HG02623 (cell line): ENCODE data around the gene SPATA45.
"Not testable (repeated sequence)": the region's sequence is repeated elsewhere in the genome, so short reads cannot be mapped to it uniquely, and the experiment has no call there.

Source experiments
- ATAC-seq: cut with Tn5 transposase; IDR thresholded peaks from one replicate; pipeline ENCODE4 v1.9.1; 2021; ENCODE audit warnings: moderate library complexity; ENCODE audit not compliant: unreplicated experiment

The SPATA45 gene

DNA sequence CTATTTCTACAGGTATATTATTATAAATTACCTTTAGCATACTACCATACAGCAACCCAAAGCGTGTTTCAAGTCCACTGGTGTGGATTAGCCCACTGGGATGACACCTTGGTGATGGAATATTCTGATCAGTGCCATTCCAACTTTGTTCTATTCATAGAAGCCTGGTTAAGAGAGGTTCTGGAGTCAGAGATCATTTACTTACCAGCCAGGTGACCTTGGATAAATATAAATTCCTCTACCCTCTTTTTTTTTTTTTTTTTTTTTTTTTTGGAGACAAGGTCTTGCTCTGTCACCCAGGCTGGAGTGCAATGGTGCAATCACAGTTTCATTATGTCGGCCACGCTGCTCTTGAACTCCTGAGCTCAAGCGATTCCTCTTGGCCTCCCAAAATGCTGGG is at the start of gene SPATA45:
TSS of gene SPATA45 (minus strand) at position 101 of the 400 bp plus-strand sequence. CDS start 11,500 bp downstream, outside the sequence.
- no peak for ATAC-seq

DNA sequence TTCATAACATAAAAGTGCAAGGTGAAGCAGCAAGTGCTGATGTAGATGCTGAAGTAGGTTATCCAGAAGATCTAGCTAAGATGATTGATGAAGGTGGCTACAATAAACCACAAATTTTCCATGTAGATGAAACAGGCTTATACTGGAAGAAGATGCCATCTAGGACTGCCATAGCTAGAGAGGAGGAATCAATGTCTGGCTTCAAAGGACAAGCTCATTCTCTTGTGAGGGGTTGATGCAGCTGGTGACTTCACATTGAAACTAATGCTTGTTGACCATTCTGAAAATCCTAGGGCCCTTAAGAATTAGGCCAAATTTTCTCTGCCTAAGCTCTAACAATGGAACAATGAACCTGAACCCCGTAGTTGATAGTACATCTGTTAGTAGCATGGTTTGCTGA is 44.7 kb upstream of the SPATA45 start:
- ATAC-seq: no peak

DNA sequence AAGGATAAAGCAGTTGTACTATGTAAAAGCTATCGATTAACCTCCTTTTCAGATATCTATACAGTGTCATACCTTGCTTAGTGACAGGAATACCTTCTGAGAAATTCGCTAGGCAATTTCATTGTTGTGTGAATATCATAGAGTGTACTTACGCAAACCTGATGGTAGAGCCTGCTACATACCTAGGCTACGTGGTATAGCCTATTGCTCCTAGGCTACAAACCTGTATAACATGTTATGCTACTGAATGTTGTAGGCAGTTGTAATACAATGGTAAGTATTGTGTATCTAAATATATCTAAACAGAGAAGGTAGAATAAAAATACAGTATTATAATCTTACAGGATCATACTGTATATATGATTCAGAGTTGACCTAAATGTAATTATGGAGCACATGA is 37.1 kb upstream of the SPATA45 start:
- no peak for ATAC-seq

DNA sequence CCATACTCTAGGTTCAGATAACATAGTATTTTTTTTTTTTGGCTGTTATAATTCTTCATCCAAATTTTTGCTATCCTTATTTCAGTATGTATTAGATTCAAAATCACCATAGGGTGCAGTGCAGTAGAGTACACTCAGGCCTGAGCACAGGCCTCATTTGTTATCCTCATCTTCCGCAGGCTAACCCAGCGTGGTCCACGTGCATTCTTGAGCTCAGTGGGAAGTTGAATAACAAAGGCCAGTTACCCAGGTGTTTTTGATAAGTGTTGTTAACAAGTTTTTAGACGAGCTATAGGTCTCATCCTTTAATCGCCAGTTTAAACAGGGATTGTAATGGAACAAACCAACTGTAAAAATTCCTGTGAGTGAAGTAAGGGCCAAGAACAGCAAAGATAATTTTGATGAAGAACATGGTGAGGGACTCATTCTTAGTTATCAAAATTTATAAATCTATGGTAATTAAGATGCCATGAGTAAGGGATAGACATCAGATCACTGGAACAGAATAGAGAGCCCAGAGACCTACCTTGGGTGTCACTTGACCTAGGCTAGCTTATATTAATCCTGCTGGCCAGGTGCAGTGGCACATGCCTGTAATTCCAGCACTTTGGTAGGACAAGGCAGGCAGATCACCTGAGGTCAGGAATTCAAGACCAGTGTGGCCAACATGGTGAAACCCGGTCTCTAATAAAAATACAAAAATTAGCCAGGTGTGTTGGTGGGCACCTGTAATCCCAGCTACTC is 32.7 kb upstream of the SPATA45 start:
- no peak for ATAC-seq

DNA sequence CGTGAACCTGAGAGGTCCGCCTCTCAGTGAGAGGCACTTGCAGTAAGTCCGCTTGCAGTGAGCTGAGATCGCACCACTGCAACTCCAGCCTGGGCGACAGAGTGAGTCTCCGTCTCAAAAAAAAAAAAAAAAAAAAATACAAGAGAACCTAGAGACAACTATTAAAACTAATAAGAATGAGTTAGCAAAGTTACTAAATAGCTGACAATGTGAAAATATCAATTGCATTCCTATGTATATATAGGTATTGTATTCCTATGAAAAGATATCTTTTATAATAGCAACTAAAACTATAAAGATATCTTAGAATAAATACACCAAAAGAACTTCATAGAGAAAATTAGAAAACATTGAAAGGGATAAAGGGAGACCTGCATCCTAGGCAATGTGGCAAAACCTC is 31.0 kb upstream of the SPATA45 start:
- no peak for ATAC-seq

DNA sequence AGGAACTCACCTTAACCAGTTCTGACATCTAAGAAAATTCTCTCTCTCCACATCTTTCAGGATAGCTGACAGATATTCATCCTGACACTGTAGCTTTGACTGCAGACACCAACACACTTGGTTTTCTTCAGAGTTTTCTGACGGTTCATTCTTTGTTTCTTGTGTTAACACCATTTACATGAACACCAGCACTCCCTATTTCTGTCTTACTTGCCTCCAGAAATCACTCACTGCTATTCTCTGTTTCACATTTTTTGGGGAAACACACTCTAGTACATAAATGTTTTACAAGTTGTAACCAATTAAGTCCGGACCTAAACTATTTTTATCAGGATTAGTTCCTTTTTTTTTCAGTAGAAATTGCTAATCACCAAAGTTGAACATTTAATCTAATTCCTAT is 26.1 kb upstream of the SPATA45 start:
- ATAC-seq: peak; percentile 56

DNA sequence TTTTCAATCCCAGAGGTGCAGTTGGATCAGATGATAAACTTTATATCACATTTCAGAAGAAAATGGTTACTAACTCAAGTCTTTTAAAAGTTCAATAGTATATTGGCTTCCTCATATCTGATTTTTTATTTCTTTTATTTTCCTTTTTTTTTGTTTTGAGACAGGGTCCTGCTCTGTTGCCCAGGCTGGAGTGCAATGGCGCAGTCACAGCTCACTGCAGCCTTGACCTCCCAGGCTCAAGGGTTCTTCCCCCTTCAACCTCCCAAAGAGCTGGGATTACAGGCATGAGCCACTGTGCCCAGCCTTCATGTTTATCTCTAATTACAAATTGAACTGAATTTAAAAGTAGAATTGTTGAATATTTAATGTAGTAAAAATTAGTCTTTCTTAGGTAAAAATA is 24.5 kb upstream of the SPATA45 start:
- ATAC-seq: no peak

DNA sequence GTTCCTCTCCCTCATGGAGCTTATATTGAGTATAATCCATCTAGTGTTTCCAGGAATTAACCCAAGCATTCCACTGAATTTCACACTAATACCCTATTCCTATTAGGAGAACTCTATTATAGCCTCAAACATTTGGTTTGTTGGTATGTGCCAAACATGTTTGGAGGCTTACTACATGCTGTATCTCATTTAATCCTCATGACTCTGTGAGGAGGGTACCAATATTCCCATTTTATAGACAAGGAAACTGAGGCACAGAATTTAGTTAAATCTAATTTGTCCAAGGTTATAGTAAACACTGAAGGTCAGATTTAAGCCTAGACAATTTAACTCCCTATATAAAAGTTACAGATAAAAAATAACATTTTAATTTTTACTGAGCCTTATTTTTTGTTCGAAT is 19.7 kb upstream of the SPATA45 start:
- ATAC-seq: no peak

DNA sequence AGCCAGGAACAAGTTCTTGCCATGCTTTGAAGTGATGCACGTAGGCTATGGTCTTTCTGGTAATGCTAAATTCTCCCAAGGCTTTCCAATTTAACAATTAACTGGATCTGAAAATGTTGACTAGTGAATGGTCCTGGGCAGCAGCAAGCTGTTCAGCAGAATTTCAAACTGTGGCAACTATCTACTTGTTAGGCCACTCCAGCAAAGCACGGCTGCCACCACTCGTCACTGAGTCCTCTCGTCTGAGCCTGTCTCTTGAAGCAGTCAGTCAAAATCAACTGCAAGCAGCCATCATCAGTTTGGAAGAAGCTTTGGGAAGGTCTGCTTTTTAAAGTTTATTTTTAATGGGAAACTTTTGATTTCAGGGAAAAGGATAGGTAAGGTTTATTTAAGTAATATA is 16.8 kb upstream of the SPATA45 start:
- no peak for ATAC-seq

DNA sequence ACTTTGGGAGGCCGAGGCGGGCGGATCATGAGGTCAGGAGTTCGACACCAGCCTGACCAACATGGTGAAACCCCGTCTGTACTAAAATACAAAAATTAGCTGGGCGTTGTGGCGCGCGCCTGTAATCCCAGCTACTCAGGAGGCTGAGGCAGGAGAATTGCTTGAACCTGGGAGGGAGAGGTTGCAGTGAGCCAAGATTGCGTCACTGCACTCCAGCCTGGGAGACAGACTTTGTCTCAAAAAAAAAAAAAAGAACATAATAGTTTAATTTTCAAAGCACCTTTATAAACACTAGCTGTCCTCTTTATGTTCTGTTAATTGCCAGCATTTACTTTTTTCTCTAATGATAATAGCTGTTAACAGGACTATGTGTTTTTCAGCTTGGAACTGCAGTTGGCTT is 15.9 kb upstream of the SPATA45 start:
- not testable (repeated sequence) for ATAC-seq

DNA sequence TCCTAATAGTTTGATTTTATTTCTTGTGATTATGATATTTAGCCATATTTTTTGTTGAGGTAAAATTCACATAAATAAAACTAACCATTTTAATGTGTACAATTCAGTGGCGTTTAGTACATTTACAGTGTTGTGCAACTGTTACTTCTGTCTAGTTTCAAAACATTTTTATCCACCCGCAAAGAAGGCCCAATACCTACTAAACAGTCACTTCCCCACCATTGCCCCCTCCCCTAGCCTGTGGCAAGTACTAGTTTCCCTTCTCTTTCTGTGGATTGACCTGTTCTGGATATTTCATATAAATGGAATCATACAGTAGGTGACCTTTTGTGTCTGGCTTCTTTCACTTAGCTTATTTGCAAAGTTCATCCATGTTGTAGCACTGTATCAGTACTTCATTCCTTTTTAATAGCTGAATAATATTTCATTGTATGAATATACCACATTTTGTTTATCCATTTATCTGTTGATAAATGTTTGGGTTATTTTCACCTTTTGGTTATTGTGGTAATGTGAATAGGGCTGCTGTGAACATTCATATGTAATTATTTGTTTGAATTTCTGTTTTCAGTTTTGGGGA is 14.8 kb upstream of the SPATA45 start:
- ATAC-seq: no peak

DNA sequence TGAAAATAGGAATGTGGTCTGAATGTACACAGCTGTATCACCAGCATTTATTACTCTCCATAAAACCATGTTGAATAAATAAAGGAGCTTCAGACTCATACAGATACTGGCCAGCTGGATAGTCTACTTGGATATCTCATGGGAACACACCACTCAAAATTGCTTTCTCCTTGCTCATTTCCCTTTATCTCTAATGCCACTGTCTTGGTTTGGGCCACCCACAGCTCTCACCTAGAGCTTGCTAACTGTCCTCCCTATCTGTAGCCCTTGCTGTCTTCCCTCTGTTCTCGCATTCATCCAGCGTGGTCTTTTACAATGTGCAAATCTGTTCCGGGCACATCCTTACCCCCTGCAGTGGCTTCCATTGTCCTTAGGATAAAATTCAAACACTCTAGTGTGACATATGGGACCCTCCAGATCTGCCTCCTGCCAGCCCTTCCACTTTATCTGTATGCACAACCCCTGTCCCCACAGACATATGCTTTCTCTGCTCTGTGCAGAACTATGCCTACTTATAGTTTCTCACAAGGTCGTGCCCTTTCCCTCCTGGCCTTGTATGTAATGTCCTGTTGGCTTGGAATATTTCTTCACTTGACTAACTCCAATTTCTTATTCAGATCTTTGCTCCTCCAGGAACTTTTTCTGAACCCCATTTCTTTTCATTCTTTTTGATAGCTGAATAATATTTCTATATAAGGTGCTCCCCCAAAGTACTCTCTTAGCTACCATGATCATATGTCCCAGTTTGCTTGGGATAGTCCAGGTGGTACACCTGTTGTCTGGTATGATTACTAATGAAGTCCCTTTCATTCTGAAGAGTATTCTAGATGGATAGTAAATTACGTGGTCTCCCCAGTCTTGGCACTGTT is 13.5 kb upstream of the SPATA45 start:
- no peak for ATAC-seq

DNA sequence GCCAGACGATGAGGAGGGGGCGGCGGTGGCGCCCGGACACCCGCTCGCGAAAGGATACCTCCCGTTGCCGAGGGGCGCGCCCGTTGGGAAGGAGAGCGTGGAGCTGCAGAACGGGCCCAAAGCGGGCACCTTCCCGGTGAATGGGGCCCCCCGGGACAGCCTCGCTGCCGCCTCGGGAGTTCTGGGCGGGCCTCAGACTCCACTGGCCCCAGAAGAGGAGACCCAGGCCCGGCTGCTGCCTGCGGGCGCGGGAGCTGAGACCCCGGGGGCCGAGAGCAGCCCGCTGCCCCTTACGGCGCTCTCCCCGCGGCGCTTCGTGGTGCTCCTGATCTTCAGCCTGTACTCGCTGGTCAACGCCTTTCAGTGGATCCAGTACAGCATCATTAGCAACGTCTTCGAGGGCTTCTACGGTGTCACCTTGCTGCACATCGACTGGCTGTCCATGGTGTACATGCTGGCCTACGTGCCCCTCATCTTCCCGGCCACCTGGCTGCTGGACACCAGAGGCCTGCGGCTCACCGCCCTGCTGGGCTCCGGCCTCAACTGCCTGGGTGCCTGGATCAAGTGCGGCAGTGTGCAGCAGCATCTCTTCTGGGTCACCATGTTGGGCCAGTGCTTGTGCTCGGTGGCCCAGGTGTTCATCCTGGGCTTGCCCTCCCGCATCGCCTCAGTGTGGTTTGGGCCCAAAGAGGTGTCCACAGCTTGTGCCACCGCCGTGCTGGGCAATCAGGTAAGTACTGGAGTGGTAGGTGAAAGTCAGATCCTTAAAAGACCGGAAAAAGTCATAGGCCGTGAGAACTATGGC is 11.2 kb upstream of the SPATA45 start:
- peak; percentile 18 for ATAC-seq

DNA sequence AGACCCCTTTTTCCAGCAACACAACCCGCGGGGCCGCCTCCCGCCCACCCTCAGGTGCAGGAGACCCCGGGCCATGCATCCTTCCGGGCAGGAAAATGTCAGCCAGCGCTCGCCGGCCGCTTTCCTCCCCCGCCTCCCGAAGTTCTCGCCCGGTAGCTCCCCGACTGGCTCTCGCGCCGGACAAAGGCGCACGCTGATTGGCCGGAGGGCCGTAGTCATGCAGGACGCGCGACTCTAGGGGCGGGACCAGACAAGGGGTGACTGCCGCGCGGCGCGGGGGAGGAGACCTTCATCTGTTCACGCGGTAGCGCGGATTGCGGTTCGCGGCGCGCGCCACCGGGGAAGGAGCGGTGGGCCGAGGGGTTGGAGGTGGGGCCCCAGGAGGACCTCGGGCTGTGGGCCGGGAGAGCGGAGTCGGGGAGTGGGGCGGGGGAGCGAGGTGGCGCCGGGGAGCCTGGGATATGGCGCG is 10.6 kb upstream of the SPATA45 start, which contains the start of gene FLVCR1:
TSS of gene FLVCR1 (plus strand) at position 284 of the 469 bp plus-strand sequence. CDS start at position 462, 178 bp downstream.
- peak; percentile 97 for ATAC-seq

DNA sequence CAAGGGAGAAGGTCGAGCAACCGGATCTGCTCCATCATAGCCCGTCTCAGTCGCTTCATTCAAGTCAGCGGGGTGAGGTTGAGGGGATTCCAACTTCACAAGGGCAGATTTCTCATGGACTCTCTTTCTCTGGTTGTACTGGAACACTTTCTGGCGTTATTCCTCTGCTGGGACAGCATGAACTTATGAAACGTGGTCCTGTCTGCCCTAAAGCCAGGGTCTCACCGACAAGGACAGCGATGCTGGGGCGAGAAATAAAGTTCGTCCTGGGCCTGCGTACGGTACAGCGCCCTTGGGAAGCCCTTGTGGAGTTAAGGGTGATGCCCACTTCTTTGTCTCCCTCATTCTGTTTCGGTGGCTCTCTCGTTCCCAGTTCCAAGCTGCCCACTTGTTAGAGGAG is 9.3 kb upstream of the SPATA45 start:
- ATAC-seq: no peak

DNA sequence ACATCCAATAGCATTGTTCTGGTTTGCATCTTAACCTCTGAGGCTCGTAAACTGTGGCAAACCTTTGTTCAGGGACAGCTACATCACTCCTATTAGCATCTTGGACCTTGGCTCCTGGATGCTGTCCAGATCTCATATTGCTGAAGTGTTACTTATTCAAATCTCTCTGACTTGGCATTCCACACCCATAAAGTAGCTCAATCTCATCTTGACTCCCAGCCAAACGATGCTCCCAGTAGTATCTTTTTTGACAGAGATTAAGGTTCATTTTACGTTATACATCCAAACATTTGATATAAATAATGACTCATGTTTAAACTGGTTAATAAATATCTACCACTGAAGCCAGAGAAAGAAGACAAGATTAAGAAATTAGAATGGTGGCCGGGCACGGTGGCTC is 6.2 kb upstream of the SPATA45 start:
- ATAC-seq: no peak

DNA sequence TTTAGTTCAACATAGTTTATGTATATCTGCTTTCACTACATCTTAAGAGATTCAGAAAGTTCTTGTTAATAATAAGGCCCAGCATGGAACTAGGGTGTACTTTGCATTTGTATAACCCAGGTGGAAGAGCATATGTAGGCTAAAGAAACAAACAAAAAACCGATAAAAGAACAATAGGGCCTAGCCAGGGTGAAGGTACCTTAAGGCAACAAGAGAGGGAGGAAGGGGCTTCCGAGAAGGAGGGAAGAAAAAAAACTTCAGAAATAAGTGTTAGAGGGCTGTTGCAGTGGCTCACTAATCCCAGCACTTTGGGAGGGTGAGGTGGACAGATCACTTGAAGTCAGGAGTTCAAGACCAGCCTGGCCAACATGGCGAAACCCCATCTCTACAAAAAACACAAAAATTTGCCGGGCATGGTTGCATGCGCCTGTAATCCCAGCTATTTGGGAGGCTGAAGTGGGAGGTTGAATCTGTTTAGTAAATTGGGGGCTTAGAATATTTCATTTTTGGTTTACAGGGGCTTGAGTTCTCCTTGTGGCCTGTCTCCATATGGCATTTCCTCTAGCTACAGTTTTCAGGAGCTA is 4.7 kb upstream of the SPATA45 start:
- no peak for ATAC-seq

DNA sequence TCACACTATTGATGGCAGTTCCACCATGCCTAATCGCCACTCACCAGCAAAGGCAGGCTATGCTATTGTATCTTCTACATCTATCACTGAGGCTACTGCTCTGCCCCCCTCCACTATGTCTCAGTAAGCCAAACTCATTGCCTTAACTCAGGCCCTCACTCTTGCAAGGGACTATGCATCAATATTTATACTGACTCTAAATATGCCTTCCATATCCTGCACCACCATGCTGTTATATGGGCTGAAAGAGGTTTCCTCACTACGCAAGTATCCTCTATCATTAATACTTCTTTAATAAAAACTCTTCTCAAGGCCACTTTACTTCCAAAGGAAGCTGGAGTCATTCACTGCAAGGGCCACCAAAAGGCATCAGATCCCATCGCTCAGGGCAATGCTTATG is 2.9 kb downstream of the SPATA45 start:
- ATAC-seq: not testable (repeated sequence)

DNA sequence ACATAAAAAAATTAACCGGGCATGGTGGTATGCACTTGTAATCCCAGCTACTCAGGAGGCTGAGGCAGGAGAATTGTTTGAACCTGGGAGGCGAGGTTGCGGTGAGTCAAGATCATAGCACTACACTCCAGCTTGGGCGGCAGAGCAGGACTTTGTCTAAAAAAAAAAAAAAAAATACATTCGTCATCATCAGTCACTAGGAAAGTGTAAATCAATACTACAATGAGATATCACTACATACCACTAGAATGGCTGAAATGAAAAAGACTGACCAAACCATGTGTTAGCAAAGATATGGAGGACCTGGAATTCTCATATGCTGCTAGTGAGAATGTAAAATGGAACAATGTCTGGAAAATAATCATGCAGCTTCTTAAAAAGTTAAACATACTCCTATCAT is 9.3 kb downstream of the SPATA45 start:
- no peak for ATAC-seq
